Spleen (tissue), 11 donors: Measurements from ENCODE around the gene HFE. TPM values are rescaled to one million over a fixed set of nuclear protein-coding genes. Genes with fewer than 3 reads are reported as not detected.
A peak's percentile ranks its signal among the peaks of the same experiment; 100 is the strongest.

ENCODE experiments used
- DNase-seq: peaks from one replicate; pipeline ENCODE4 v3.0.0-alpha.2; 2020
- H3K27ac ChIP-seq, 8 donors: fragments of 200-600 bp; sonication (generic) in 7 of 8; 1 replicate in 4 of 8; 2 replicates in 4 of 8; pipeline versions ENCODE4 v1.5.0 to v1.8.0; 2016 to 2021; ENCODE audit warnings: inconsistent platforms in 4 of 8, mild to moderate bottlenecking in 4 of 8, moderate library complexity in 1 of 8
- H3K27me3 ChIP-seq, 7 donors: fragments of 200-600 bp; sonication (generic) in 6 of 7; replicated peaks in 1 of 7; 1 replicate in 4 of 7; 2 replicates in 3 of 7; pipeline versions ENCODE4 v1.5.0 to v1.8.0; 2016 to 2021; ENCODE audit warnings: inconsistent platforms in 3 of 7, mild to moderate bottlenecking in 1 of 7
- H3K36me3 ChIP-seq, 6 donors: fragments of 200-600 bp; sonication (generic) in 5 of 6; 1 replicate in 4 of 6; 2 replicates in 2 of 6; pipeline versions ENCODE4 v1.5.0 to v1.8.0; 2016 to 2021; ENCODE audit warnings: inconsistent platforms in 2 of 6
- H3K4me1 ChIP-seq, 6 donors: fragments of 200-600 bp; sonication (generic) in 5 of 6; 1 replicate in 3 of 6; 2 replicates in 3 of 6; pipeline versions ENCODE4 v1.5.0 to v1.8.0; 2016 to 2021; ENCODE audit warnings: inconsistent platforms in 3 of 6
- H3K4me3 ChIP-seq, 8 donors: fragments of 200-600 bp; sonication (generic) in 7 of 8; 1 replicate in 4 of 8; 2 replicates in 4 of 8; pipeline versions ENCODE4 v1.5.0 to v1.8.0; 2016 to 2021; ENCODE audit warnings: inconsistent platforms in 4 of 8, mild to moderate bottlenecking in 4 of 8, moderate library complexity in 2 of 8
- H3K9me3 ChIP-seq, 8 donors: fragments of 200-600 bp; sonication (generic) in 7 of 8; 1 replicate in 4 of 8; 2 replicates in 4 of 8; pipeline versions ENCODE4 v1.5.0 to v1.8.0; 2016 to 2021; ENCODE audit warnings: inconsistent platforms in 4 of 8
- POLR2A ChIP-seq, 3 donors: fragments of 450-650 bp; IDR thresholded peaks; one replicate each; pipeline ENCODE4 v1.5.1; 2017; ENCODE audit warnings: antibody characterized with exemption in 3 of 3, mild to moderate bottlenecking in 1 of 3
- POLR2AphosphoS5 ChIP-seq, 3 donors: sonication (generic); formaldehyde crosslinking; IDR thresholded peaks; one replicate each; pipeline ENCODE4 v1.5.1; 2017; ENCODE audit warnings: antibody characterized with exemption in 3 of 3
- WGBS, 5 donors: extraction: QIAGEN DNeasy Blood & Tissue Kit in 3 of 5; methylation state at CpG; one replicate each; pipeline versions ENCODE4 v1.1.5 to v1.1.7; 2013 to 2018; 5-methylcytosine and 5-hydroxymethylcytosine counted together
- intact Hi-C: fragments of 100-400 bp; cut with DNase I; formaldehyde crosslinking; loops from one replicate; pipeline ENCODE4 v1.15.0; 2023; ENCODE audit warnings: low total_unique reads
- polyA plus RNA-seq, 3 donors: library from polyadenylated mRNA; stranded (reverse); fragments of 200-250 nt; gene quantifications; one replicate each; pipeline ENCODE4 v1.2.1, GENCODE V29; 2013
- total RNA-seq, 7 donors: library from RNA; depleted of rRNA in 3 of 7; stranded (reverse); fragments of >200 nt in 3 of 7; fragmentation: NEBNext Ultra II Directional in 4 of 7; extraction: Animal tissue kit (Norgen Biotek cat#: 25700) in 4 of 7; gene quantifications; one replicate each; pipeline versions ENCODE4 v1.1.0 to v1.2.1, GENCODE V29; 2016 to 2021
- TF ChIP-seq, protein P1 (sequence below), 11 experiments: fragments of 200-600 bp in 7 of 11; fragments of 450-650 bp in 4 of 11; sonication (generic) in 4 of 11; IDR thresholded peaks in 8 of 11; conservative IDR thresholded peaks in 3 of 11; 1 replicate in 7 of 11; 2 replicates in 4 of 11; pipeline versions ENCODE4 v1.4.0 to v1.8.0; 2016 to 2021; ENCODE audit warnings: antibody characterized with exemption in 11 of 11, inconsistent platforms in 4 of 11, mild to moderate bottlenecking in 1 of 11
- donor health status: healthy with polysubstance abuse.
- donor health status: DM: no; HTN: no; CAD: no; lungs with moderate emphysema.
- donor health status: DM: no; HTN: no; CAD: no.
- donor health status: Bipolar disorder and iron deficiency.
- donor health status: healthy.
- donor health status: DM: no; HTN: no; CAD: no.
- donor health status: DM: yes; HTN: yes; CAD: no.

The HFE gene
- total and polyA plus RNA-seq, 10 donors: 2.4 to 30.3 (median 14.1) TPM

DNA sequence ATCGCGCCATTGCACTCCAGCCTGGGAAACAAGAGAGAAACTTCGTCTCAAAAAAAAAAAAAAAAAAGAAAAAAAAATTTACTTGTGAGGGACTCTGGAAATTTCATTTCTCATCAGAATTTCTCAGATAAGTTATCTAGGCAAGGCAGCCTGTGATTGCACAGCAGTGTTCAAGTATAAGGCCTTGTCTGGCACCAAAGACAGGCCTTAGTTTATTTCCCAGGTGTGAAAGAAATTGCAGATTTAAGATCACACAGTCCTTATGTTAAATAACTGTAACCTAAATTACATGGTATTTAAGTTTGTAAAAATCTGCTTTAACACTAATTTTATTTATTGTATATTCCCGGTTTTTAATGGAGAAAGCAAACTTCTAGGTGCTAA is 34.8 kb downstream of the HFE start:
- 80 to 90% (median 87%) methylated on average over 4 of the region's 4 CpGs for WGBS, 5 donors

DNA sequence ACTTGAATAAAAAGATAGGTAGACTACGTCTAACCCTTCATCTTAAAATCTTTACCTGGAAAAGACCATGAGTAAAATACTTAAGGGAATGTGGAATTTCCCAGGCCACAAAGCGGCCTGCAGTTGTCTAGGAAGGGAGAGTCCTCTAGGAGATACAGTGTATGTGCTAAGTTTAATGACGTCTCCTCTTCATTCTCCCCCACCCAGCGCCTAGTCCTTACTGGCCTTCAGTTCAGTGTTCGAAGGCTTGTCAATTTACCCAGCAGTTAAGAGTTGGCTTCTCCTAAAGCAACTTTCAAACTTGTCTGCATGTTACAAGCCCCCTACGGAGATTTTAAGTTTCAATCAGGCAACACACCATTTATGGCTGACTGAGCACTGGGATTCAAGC is 35.2 kb downstream of the HFE start:
- Histone ChIP-seq H3K36me3 (peaks cover 0 to 6% (median 0%) of the 10 kb centered on the region in 6 donors), H3K27me3 (no peaks in the 10 kb centered on the region), H3K27ac (peak overlapping the region; percentile 97 to 100 (median 100)), H3K9me3 (no peaks in the 10 kb centered on the region), H3K4me1 (peaks cover 6 to 22% (median 16%) of the 10 kb centered on the region in 6 donors), H3K4me3 (peak overlapping the region in 7 of 8 donors; percentile 28 to 84 (median 65))
- DNase-seq: no peak
- intact Hi-C loops: no loop called here
- TF ChIP-seq, protein P1, sequence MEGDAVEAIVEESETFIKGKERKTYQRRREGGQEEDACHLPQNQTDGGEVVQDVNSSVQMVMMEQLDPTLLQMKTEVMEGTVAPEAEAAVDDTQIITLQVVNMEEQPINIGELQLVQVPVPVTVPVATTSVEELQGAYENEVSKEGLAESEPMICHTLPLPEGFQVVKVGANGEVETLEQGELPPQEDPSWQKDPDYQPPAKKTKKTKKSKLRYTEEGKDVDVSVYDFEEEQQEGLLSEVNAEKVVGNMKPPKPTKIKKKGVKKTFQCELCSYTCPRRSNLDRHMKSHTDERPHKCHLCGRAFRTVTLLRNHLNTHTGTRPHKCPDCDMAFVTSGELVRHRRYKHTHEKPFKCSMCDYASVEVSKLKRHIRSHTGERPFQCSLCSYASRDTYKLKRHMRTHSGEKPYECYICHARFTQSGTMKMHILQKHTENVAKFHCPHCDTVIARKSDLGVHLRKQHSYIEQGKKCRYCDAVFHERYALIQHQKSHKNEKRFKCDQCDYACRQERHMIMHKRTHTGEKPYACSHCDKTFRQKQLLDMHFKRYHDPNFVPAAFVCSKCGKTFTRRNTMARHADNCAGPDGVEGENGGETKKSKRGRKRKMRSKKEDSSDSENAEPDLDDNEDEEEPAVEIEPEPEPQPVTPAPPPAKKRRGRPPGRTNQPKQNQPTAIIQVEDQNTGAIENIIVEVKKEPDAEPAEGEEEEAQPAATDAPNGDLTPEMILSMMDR (IDR thresholded peaks at IDR 0.05 in 8 of 11, conservative IDR thresholded peaks at IDR 0.05 in 3 of 11): no peak
- no peak for TF ChIP-seq POLR2A (IDR thresholded peaks at IDR 0.05)
- no peak for TF ChIP-seq POLR2AphosphoS5 (IDR thresholded peaks at IDR 0.05)
- 49 to 71% (median 66%) methylated on average over 6 of the region's 6 CpGs for WGBS, 5 donors

More for the DNA sequence above, 34.8 kb downstream of the HFE start:
- no peaks in the 10 kb centered on the region for H3K9me3 ChIP-seq
- H3K27ac ChIP-seq: peak overlapping the region; percentile 97 to 100 (median 100)
- no peak for DNase-seq
- intact Hi-C loops: no loop called here
- H3K4me1 ChIP-seq: peaks cover 2 to 18% (median 12%) of the 10 kb centered on the region in 6 donors
- no peak overlapping the region for H3K4me3 ChIP-seq
- TF ChIP-seq POLR2A (IDR thresholded peaks at IDR 0.05) (no peak), POLR2AphosphoS5 (IDR thresholded peaks at IDR 0.05) (no peak)
- TF ChIP-seq, protein P1 (IDR thresholded peaks at IDR 0.05 in 8 of 11, conservative IDR thresholded peaks at IDR 0.05 in 3 of 11): no peak
- peaks cover 0 to 2% (median 0%) of the 10 kb centered on the region in 6 donors for H3K36me3 ChIP-seq
- no peaks in the 10 kb centered on the region for H3K27me3 ChIP-seq

DNA sequence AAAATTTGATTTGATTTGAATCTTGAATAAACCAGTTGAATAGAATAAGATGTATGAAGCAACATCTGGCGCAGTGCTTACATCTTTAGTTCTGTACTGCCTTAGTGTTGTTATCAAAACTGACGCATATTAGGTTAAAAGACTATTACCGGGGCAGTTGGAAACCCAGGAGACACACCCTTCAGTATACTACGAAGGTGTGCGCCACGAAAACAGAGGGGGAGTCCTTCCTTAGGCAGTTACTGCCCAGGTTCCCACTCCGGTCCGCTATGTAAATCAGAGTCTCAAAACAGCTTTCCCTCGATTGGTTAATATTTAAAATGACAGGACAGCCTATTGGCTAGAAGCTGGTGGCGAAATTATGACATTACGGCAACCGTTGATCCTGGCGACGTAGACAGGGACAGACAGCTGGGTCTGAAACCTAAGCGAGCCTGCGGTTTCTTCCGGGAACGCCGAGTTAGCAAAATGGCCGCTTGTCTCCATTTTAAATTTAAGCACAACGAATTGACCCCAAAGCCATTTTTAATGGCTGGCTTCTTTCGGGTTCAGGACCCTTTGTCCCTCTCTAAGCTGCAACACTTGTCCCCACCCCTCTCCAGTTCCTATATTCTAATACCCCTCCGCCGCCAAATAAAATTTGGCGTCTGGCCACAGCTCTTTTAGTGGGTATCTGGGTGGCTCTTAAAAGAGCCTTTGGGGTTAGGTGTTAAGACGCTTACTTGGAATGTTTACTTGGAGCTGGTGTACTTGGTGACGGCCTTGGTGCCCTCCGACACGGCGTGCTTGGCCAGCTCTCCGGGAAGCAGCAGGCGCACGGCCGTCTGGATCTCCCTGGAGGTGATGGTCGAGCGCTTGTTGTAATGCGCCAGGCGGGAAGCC is 35.8 kb downstream of the HFE start:
- Histone ChIP-seq H3K36me3 (peaks cover 0 to 12% (median 2%) of the 10 kb centered on the region in 6 donors), H3K27ac (peak overlapping the region; percentile 97 to 100 (median 100)), H3K4me3 (peak overlapping the region; percentile 28 to 84 (median 64)), H3K9me3 (no peaks in the 10 kb centered on the region), H3K27me3 (no peaks in the 10 kb centered on the region), H3K4me1 (peaks cover 12 to 28% (median 22%) of the 10 kb centered on the region in 6 donors)
- TF ChIP-seq POLR2AphosphoS5 (IDR thresholded peaks at IDR 0.05): peak; percentile 95 to 100 (median 99)
- TF ChIP-seq, protein P1 (IDR thresholded peaks at IDR 0.05 in 8 of 11, conservative IDR thresholded peaks at IDR 0.05 in 3 of 11): peak in 4 of 11 experiments; percentile 10 to 25 (median 16)
- TF ChIP-seq POLR2A (IDR thresholded peaks at IDR 0.05): peak in 1 of 3 donors; percentile 98
- intact Hi-C loops: no loop called here
- 1 to 2% (median 1%) methylated on average over 34 to 38 of the region's 38 CpGs for WGBS, 5 donors
- peak; percentile 95 for DNase-seq

DNA sequence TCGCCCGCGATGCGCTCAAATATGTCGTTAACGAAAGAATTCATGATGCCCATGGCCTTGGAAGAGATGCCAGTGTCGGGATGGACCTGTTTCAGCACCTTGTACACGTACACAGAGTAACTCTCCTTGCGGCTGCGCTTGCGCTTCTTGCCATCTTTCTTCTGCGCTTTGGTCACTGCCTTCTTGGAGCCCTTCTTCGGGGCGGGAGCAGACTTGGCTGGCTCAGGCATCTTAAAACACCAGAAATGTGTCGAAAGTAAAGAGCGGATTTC is 36.4 kb downstream of the HFE start:
- Histone ChIP-seq H3K4me1 (peaks cover 18 to 34% (median 28%) of the 10 kb centered on the region in 6 donors), H3K27me3 (no peaks in the 10 kb centered on the region), H3K4me3 (peak overlapping the region; percentile 28 to 84 (median 64)), H3K27ac (peak overlapping the region; percentile 97 to 100 (median 100)), H3K36me3 (peaks cover 0 to 18% (median 5%) of the 10 kb centered on the region in 6 donors), H3K9me3 (no peaks in the 10 kb centered on the region)
- WGBS, 5 donors: 0 to 1% (median 0%) methylated on average over 12 to 16 of the region's 16 CpGs
- intact Hi-C loops: no loop called here
- peak; percentile 94 for DNase-seq
- TF ChIP-seq, protein P1 (IDR thresholded peaks at IDR 0.05 in 8 of 11, conservative IDR thresholded peaks at IDR 0.05 in 3 of 11): no peak
- peak in 2 of 3 donors; percentile 91 to 100 for TF ChIP-seq POLR2AphosphoS5 (IDR thresholded peaks at IDR 0.05)
- TF ChIP-seq POLR2A (IDR thresholded peaks at IDR 0.05): peak; percentile 98 to 99 (median 99)
